DMS 273 treated with DMSO at 0.1 percent for 48 hours (cell line): ENCODE data around the gene PLD5.
"Not testable (repeated sequence)": the region's sequence is repeated elsewhere in the genome, so short reads cannot be mapped to it uniquely, and the experiment has no call there.

Experiments
- DNase-seq: peaks from one replicate; lab custom pipeline; 2025; lab: John Stamatoyannopoulos, UW

Gene PLD5

GRCh38 chr1:242278406-242278805 is 246.1 kb downstream of the PLD5 start:
- not testable (repeated sequence) for DNase-seq

GRCh38 chr1:242276769-242277168 is 247.7 kb downstream of the PLD5 start:
- DNase-seq, result not testable (repeated sequence)

- DNase-seq, result not testable (repeated sequence)
Measured at GRCh38 chr1:242267004-242267403, 257.5 kb downstream of the PLD5 start.

GRCh38 chr1:242264419-242264818 is 260.1 kb downstream of the PLD5 start:
- DNase-seq, result not testable (repeated sequence)

DNA sequence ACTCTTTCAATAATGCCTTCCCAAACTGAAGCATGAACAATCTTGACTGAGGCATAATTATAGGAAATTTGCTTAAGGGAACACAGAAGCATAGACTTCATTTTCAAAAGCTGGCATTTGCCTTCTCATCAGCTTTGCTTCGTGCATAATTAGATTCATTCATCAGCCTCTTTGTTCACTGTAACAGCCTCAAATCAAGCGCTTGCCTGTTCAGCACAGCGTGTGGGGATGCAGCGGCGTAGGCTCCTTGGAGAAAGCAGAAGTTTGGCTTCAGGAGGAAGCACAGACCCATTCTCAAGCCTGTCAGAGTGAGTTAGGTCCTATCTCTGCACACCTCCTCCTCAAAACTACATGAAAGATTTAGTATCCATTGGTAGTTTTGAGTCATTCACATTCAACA is 279.2 kb downstream of the PLD5 start:
- DNase-seq, result no peak

GRCh38 chr1:242243472-242243871 is 281.0 kb downstream of the PLD5 start:
- no peak for DNase-seq

DNA sequence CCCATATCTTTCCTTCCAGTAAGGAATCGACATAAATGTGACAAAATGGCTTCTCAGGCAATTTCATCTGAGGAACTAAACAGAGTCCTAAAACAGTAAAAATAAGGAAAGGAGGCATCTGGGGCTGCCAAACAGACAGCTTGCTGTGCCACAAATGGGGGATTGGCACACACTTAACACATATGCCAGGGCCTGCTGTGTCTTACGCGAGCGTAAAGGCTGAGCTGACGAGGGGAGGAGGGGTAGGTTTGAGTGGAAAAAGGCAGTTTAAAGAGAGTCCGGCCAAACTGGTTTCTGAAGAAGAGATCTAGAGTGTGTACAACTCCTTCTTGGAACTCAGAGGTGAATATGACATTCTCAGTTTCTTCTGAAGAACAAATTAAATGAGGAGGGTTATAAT is 281.5 kb downstream of the PLD5 start:
- DNase-seq, result no peak

- no peak for DNase-seq
Measured at GRCh38 chr1:242241936-242242335, 282.6 kb downstream of the PLD5 start.

GRCh38 chr1:242240691-242241090 is 283.8 kb downstream of the PLD5 start:
- DNase-seq, result no peak

- no peak for DNase-seq
Measured at GRCh38 chr1:242240077-242240476, 284.4 kb downstream of the PLD5 start.

- DNase-seq, result no peak
Measured at GRCh38 chr1:242239398-242239797, 285.1 kb downstream of the PLD5 start.

GRCh38 chr1:242237051-242237450 is 287.4 kb downstream of the PLD5 start:
- no peak for DNase-seq

GRCh38 chr1:242228991-242229390 is 295.5 kb downstream of the PLD5 start:
- no peak for DNase-seq

DNA sequence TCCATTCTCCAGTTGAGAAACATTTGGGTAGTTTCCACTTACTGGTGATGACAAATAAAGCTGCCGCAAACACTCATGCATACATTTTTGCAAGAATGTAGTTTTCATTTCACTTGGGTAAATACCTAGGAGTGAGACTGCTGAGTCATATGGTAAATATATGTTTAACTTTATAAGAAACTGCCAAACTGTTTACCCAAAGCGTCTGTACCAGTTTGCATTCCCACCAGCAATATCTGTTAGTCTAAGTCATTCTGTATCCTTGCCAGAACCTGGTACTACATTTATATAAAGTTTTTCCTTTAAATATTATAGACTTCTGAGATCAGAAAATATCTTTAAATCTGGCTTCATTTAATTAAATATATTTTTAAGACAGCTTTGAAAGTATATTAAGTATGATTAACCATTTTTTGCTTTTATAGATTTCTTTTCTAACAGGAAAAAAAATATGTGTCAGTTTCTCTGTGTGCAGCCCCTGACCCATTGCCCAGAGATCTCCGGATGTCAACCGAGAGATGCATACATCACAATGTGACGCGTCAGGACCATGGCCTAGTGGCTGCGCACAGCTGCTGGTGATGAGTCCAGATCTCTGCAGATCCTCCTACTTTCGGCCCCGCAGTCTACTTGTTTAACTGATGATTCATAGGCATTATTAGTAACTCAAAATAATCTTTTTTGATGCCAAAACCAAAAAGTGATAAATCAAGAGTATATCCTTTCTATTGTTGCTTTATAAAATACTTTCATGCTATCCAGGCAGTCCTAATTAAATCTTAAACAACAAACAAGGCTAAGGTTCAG is 298.5 kb downstream of the PLD5 start:
- DNase-seq, result no peak

GRCh38 chr1:242224878-242225766 is 299.4 kb downstream of the PLD5 start:
- DNase-seq, result not testable (repeated sequence)

DNA sequence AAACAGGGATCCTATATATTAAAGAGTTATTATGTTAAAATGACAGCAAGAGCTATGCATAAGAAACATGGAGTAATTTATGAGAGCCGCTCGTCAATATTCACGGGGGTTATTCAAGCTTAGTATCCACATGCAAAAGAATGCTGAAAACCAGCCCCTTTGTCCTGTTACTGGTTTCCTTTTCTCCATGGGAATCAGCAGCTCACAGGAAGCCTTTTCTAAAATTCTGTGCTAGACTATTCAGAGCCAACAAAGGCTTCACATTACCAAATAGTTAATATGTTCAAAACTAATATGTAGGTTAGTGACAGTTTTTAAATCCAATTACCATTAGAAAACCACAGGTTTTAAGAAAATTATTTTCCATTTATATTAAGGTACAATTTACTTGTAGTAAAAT is 300.0 kb downstream of the PLD5 start:
- DNase-seq, result no peak

DNA sequence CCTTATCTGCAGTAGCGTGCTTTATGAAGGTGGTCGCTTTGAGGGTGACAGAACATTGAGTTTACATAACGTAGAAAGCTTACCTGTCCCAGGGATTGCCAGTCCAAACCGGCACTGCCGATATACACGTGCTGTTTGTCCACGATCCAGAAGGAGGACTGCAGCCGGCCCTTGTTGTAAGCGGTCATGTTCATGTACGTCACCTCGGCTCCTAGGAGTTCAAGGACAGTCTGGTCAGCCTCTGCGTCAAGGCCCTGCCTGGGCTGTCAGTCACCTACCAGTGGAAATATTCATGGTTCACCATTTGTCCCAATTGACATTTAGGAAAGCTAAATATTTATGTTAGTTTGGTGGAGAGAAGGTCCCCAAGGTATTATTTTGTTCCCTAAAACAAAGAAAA is 304.6 kb downstream of the PLD5 start:
- no peak for DNase-seq

DNA sequence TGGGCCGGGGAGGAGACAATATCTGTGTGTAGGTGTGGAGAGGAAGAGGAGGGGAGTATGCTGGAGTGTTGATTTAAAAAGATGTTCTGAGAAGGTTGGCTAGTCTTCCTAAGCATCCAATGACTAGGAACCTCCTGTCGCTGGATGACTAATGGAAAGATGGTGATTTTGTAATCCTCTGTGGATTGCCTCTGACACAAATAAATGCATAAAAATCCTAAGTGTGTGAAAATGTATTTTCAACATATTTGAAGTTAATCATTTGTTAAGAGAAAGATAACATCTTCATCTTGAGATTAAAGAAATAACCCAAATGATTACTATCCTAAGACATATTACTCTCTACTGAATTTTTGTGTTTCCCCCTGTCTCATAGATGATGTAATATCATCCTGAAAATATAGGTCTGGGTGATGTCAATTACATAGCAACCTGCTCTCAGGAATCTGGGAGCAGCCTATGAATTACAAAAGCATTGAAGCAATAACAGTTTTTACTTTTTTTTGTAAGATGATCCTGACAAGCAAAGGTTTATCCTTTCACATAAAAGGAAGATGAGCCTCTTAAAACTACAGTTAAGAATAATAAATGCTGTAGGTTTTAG is 305.1 kb downstream of the PLD5 start:
- DNase-seq, result no peak

DNA sequence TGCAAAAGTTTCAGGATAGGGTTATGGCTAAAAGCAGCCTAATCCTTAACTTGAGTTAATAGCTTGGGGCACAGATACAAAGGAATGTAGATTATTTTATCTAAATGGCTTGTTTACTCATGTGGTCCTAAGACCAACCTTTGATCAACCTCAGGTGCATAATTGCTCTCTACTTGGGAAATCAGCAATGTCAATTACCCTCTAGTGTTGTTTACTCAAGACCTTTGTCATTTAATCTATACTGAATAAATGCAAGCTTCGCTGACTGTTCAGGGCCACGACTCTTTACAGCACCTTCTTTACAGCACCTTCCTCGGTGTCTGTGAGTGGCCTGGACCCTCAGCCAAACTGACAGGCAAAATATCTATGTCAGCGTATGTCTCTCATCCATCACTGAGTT is 308.1 kb downstream of the PLD5 start:
- DNase-seq, result no peak

- DNase-seq, result not testable (repeated sequence)
Measured at GRCh38 chr1:242214455-242214854, 310.0 kb downstream of the PLD5 start.

- DNase-seq, result not testable (repeated sequence)
Measured at GRCh38 chr1:242212961-242213360, 311.5 kb downstream of the PLD5 start.

DNA sequence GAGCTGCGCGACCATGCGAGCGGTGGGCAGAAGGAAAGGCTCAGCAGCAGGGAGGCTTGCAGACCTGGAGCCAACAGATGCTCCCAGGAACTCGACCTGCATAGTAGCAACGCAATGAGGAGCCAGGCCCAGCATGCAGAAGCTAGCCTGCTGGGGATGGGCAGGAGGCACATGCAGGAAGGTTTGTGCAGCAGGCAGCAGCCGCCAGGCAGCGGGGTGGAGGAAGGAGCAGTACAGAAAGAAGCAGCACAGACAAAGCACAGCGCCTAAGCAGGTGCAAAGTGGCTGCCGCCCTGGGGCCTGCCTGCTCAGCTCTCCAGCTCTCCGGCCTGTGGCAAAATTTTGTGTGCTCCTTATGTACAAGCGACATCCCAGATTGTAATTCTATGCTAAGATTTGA is 312.1 kb downstream of the PLD5 start:
- no peak for DNase-seq
